Memory B cell (primary cell): ENCODE measurements around the gene SPG21.

ENCODE experiments used
- ATAC-seq: fragments of 150-1000 bp; cut with Tn5 transposase; 2 replicates; pipeline ENCODE4 v1.10.0; 2021; ENCODE audit warnings: low read depth, mild to moderate bottlenecking, moderate library complexity
- DNase-seq, 2 donors: peaks; one replicate each; pipeline ENCODE4 v3.0.0; 2022; ENCODE audit warnings: low spot score in 2 of 2
- H3K27ac Mint-ChIP-seq: one replicate; pipeline ENCODE4 v1.8.0; 2022; ENCODE audit warnings: mild to moderate bottlenecking, moderate library complexity, mixed read lengths
- H3K27me3 Mint-ChIP-seq: one replicate; pipeline ENCODE4 v1.8.0; 2022; ENCODE audit warnings: mixed read lengths
- H3K36me3 Mint-ChIP-seq: one replicate; pipeline ENCODE4 v1.8.0; 2022; ENCODE audit warnings: mild to moderate bottlenecking, mixed read lengths
- H3K4me1 Mint-ChIP-seq: one replicate; pipeline ENCODE4 v1.8.0; 2022; ENCODE audit warnings: mixed read lengths
- H3K4me3 Mint-ChIP-seq: one replicate; pipeline ENCODE4 v1.8.0; 2022; ENCODE audit warnings: mild to moderate bottlenecking, moderate library complexity, mixed read lengths
- H3K9me3 Mint-ChIP-seq: one replicate; pipeline ENCODE4 v1.8.0; 2022; ENCODE audit warnings: mixed read lengths

The SPG21 gene, protein sequence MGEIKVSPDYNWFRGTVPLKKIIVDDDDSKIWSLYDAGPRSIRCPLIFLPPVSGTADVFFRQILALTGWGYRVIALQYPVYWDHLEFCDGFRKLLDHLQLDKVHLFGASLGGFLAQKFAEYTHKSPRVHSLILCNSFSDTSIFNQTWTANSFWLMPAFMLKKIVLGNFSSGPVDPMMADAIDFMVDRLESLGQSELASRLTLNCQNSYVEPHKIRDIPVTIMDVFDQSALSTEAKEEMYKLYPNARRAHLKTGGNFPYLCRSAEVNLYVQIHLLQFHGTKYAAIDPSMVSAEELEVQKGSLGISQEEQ

DNA sequence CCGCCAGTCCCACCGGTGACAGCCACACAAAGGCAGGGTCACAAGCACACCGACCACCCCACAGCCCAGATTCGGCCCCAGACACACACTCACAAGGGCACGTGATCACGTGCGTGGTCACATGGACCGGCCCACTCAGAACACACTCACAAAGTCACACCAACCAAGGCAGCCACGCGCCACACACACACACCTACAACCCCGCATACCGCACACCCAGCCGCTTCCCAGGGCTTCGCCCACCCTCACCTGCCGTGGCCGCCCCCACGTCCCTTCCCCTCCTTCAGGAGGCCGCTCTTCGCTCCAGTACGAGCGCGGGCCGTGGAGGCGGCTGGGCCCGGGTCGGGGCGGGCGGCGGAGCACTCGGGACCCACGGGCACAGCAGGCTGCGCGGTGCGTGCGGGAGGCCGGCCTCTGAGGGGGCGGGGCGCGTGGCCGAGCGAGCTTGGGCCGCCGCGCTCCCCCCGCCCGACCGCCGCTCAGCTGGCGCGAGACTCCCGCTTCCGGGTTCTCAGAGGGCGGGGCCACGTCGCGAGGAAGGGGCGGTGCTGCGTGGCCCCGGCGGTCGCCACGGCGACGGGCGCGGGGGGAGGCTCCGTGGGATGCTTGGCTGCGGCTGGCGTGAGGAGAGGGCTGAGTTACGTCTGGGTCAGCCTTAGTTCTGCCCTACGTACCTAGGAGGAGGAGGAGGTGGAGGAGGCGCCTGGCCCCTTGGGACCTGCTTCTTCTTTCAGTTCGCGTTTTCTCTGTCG, at the start of gene SPG21:
SPG21 (minus strand) TSS at position 499 of the 752 bp plus-strand sequence. CDS start 6,345 bp downstream, outside the sequence.
- peak within 1 kb of the TSS; percentile 94 for H3K27ac Mint-ChIP-seq
- peak within 1 kb of the TSS; percentile 98 for H3K4me3 Mint-ChIP-seq
- no peaks in the 10 kb centered on the region for H3K36me3 Mint-ChIP-seq
- ATAC-seq (peak; percentile 89), DNase-seq (peak; percentile 92 to 95)
- H3K4me1 Mint-ChIP-seq = peaks cover 33% of the 10 kb centered on the region
- H3K27me3 Mint-ChIP-seq = no peaks in the 10 kb centered on the region
- H3K9me3 Mint-ChIP-seq = no peaks in the 10 kb centered on the region

DNA sequence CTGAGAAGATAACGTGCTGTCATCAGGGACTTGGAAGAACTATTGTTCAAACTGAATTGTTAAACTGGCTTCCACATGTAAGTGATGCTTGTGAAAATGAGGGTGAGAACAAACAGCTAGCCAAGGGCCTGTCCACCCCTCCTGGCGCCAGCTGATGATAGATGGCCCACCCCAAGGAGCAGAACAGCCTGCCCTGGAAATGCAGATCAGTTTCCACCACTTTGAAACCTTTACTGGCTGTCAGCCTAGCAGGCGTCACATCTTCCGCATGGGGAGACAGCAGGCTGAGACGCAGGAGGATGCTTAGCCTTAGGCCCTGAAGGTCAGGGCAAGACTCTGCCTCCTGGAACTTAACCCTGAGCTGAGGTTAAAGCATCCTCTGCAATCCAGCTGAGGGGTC, 49.1 kb upstream of the SPG21 start:
- ATAC-seq = no peak
- Mint-ChIP-seq H3K9me3 (no peaks in the 10 kb centered on the region), H3K4me3 (no peak overlapping the region), H3K27ac (no peak overlapping the region), H3K4me1 (peaks cover under 1% of the 10 kb centered on the region), H3K36me3 (no peaks in the 10 kb centered on the region), H3K27me3 (peaks cover 4% of the 10 kb centered on the region)
- DNase-seq = no peak

DNA sequence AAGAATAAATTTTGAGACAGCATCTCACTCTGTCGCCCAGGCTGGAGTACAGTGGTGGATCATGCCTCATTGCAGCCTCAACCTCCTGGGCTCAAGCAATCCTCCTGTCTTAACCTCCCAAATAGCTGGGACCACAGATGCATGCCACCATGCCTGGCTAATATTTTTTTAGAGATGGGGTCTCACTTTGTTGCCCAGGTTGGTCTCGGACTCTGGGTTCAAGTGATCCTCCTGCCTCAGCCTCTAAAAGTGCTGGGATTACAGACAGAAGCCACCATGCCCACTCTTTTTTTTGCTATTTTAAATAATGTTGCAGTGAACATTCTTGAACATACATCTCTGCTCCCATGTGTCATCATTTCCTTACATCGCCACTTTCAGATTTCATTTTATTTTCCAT, 48.7 kb upstream of the SPG21 start:
- H3K4me3 Mint-ChIP-seq = no peak overlapping the region
- ATAC-seq (no peak), DNase-seq (no peak)

DNA sequence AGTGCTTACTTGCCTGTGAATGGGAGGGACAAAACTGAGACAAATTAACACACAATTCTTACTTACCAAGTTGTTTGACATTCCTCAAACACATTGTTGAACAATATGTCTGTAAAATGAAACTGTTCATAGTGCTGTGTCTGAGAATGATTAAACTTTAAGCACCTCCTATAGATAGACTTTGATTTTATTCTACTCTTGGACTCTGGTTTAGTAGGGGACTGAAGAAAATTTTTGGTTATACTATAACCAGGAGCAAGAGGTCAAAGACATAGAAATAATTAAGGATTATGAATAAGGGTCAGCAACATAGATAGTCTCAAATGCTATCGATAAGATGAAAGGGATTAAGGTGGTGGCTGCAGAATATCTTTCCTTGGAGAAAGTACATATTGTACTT, 47.6 kb upstream of the SPG21 start:
- H3K36me3 Mint-ChIP-seq = no peaks in the 10 kb centered on the region
- ATAC-seq (no peak), DNase-seq (no peak)
- H3K27me3 Mint-ChIP-seq = peaks cover 5% of the 10 kb centered on the region
- no peak overlapping the region for H3K27ac Mint-ChIP-seq
- no peak overlapping the region for H3K4me3 Mint-ChIP-seq
- no peaks in the 10 kb centered on the region for H3K9me3 Mint-ChIP-seq
- H3K4me1 Mint-ChIP-seq = peaks cover 9% of the 10 kb centered on the region

More for the DNA sequence above, 48.7 kb upstream of the SPG21 start:
- Mint-ChIP-seq H3K9me3 (no peaks in the 10 kb centered on the region), H3K4me1 (peaks cover 3% of the 10 kb centered on the region), H3K27me3 (peaks cover 4% of the 10 kb centered on the region), H3K36me3 (no peaks in the 10 kb centered on the region), H3K27ac (no peak overlapping the region)

DNA sequence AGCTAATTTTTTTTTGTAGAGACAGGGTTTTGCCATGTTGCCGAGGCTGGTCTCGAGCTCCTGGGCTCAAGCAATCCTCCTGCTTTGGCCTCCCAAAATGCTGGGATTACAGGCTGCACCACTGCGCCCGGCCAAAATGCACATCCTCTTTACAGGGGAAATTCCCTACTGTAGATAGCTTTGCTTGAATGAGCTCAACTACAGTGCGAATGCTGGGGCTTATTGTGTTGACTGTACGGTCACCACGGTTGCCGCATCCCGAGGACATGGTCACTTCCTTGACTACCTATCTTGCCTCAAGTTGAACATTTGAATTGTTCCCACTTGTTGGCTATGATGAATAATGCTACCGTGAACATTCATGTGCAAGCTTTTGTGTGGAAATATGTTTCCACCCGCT, 45.0 kb upstream of the SPG21 start:
- peaks cover 3% of the 10 kb centered on the region for H3K27me3 Mint-ChIP-seq
- H3K36me3 Mint-ChIP-seq = no peaks in the 10 kb centered on the region
- H3K4me1 Mint-ChIP-seq = peaks cover 9% of the 10 kb centered on the region
- H3K27ac Mint-ChIP-seq = no peak overlapping the region
- no peaks in the 10 kb centered on the region for H3K9me3 Mint-ChIP-seq
- DNase-seq (no peak), ATAC-seq (peak; percentile 24)
- H3K4me3 Mint-ChIP-seq = no peak overlapping the region

DNA sequence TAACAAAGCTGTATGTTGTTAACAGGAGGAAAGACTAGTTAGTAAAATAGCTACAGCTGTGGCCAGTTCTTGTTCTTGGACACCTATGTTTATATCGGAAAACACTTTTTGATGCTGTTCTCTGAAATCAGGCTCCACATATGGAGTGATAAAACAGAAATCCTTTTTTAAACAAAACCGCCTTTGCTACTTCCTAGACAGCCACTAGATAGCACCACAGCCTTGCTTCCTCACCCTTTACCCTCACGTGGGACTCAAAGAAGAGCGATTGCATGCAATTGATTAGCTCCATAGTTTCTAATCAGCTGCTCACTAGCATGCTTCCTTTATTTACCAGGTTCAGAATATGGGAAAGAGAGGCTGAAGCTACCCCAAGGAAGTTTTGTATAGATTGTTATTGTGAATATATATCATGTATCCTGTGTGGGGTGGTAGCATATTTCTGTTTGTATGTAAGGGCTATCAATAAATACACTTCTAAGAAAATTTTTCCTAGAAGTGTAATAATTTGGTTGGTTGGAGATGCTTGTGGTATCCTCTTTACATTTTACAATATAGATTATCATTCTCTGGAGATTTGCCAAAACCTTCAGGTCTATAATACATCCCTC, 44.0 kb upstream of the SPG21 start:
- Mint-ChIP-seq H3K27me3 (peaks cover 3% of the 10 kb centered on the region), H3K4me1 (peaks cover 9% of the 10 kb centered on the region), H3K9me3 (no peaks in the 10 kb centered on the region), H3K4me3 (no peak overlapping the region), H3K36me3 (no peaks in the 10 kb centered on the region), H3K27ac (no peak overlapping the region)
- peak; percentile 46 for ATAC-seq
- peak in 1 of 2 donors; percentile 33 for DNase-seq

DNA sequence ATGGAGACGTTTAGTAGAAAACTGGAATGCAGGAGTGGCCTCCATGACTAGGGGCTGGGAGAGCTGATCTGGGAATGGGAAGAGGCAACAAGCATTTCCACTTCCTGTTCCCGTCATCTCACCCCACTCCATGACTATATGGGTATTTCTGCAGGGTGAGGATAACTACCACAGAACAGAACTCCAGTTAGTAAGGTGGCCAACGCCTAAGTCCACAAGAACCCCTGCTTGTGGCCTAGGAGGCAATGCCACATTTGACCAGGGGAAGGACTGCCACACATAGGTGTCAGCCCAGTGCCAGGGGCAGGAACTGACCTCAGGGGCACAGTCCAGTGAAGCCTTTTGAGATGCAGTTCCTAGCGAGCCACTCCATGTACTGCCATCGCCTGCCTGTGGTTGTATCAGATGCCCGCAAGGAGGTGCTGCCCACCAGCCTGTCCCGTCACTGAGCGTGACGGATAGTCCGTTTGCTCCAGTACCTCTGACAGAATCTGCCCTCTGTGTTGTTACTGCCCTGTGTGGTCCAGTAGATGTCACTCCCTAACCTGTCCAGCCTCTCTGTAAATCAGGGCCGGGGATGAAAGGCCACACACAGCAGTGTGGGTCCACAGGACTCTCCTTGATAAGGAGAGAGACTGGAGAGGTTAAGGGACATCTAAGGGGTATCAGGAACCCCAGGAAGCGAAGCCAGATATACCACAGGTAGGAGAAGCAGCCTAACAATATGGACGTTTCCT, 43.3 kb upstream of the SPG21 start:
- ATAC-seq (peak; percentile 58), DNase-seq (peak; percentile 35 to 45)
- Mint-ChIP-seq H3K4me3 (peak overlapping the region; percentile 52), H3K9me3 (no peaks in the 10 kb centered on the region), H3K27ac (no peak overlapping the region), H3K27me3 (peaks cover 3% of the 10 kb centered on the region), H3K4me1 (peaks cover 14% of the 10 kb centered on the region), H3K36me3 (no peaks in the 10 kb centered on the region)

DNA sequence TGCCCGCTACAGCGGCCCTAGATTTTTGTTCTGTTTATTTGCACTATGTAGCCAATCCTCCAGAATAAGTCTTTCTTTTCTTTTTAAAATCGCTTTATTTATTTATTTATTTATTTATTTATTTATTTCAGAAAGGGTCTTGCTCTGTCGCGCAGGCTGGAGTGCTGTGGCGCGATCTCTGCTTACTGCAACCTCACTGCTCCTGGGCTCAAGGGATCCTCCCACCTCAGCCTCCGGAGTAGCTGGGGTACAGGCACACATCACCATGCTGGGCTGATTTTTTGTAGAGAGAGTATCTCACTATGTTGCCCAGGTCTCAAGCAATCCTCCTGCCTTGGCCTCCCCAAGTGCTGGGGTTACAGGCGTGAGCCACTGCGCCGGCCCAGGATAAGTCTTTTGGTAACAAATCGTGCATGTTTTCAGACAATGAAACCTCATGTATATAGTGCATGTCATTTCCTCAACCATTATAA, 40.1 kb upstream of the SPG21 start:
- ATAC-seq (no peak), DNase-seq (no peak)
- peaks cover 6% of the 10 kb centered on the region for H3K36me3 Mint-ChIP-seq
- peaks cover 2% of the 10 kb centered on the region for H3K27me3 Mint-ChIP-seq
- H3K27ac Mint-ChIP-seq = no peak overlapping the region
- H3K4me3 Mint-ChIP-seq = peak overlapping the region; percentile 88
- H3K4me1 Mint-ChIP-seq = peaks cover 25% of the 10 kb centered on the region
- no peaks in the 10 kb centered on the region for H3K9me3 Mint-ChIP-seq

DNA sequence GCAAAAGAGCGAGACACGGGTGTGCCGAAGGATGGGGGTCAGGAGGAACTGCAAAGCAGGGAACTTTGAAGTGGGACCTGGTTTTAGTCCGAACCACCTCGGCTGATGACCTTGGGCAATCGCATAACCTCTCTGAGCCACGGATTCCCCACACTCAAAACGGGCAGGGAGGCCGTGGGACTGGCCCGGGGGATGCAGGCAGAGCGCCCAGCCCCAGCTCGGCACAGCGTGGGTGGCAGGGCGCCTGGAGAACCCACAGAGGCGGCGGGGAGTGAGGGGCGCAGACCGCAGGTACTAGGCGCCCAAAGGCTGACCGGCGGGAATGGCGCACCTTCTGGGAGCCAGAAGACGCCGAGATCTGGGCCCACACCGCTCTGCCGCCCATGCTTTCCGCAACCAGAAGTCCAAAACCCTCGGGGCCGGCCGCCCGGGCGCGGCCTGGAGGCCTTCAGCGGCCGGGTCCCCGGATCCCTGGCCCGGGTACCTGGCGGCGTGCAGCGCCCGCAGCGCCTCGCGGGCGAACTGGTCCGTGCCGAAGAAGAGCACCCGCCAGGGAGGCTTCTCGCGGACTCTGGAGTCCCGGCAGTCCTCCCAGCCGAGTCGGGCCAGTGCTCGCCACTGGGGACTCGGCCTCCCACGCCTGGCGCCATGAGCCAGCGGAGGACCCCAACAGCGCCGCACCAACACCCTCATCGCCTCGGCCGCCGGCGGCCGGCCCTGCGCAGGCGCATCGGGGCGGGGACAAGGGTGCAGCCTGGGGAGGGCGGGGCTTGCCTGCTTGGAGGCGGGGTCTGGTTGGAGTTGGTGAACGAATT, 39.4 kb upstream of the SPG21 start, which contains the start of gene MTFMT:
MTFMT (minus strand) TSS at position 719 of the 815 bp plus-strand sequence; CDS start at position 693, 26 bp downstream.
- peak within 1 kb of the TSS; percentile 45 for H3K27ac Mint-ChIP-seq
- H3K4me1 Mint-ChIP-seq = peaks cover 29% of the 10 kb centered on the region
- DNase-seq (peak; percentile 92 to 93), ATAC-seq (peak; percentile 88)
- H3K4me3 Mint-ChIP-seq = peak within 1 kb of the TSS; percentile 88
- peaks cover 2% of the 10 kb centered on the region for H3K27me3 Mint-ChIP-seq
- no peaks in the 10 kb centered on the region for H3K9me3 Mint-ChIP-seq
- H3K36me3 Mint-ChIP-seq = peaks cover 10% of the 10 kb centered on the region

DNA sequence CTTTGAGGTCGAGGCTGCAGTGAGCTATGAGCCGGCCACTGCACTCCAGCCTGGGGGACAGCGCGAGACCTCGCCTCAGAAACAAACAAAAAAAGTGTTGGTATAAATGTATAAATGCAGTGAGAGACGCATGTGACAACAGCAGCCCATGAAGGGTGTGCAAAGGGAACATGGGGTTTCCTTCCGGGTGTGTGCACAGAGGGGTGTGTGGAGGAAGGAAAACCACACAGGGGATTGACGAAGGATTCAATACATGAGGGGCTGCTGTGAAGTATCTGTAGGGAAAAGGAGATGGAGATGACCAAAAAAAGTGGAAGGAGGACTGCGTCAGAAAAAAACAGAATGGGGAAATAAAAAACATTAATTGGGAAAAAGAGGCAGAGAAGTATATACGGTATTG, 38.6 kb upstream of the SPG21 start:
- DNase-seq (no peak), ATAC-seq (no peak)
- H3K27ac Mint-ChIP-seq = peak overlapping the region; percentile 45
- H3K36me3 Mint-ChIP-seq = peaks cover 11% of the 10 kb centered on the region
- H3K4me1 Mint-ChIP-seq = peaks cover 25% of the 10 kb centered on the region
- no peaks in the 10 kb centered on the region for H3K9me3 Mint-ChIP-seq
- H3K27me3 Mint-ChIP-seq = peaks cover 2% of the 10 kb centered on the region
- peak overlapping the region; percentile 88 for H3K4me3 Mint-ChIP-seq

DNA sequence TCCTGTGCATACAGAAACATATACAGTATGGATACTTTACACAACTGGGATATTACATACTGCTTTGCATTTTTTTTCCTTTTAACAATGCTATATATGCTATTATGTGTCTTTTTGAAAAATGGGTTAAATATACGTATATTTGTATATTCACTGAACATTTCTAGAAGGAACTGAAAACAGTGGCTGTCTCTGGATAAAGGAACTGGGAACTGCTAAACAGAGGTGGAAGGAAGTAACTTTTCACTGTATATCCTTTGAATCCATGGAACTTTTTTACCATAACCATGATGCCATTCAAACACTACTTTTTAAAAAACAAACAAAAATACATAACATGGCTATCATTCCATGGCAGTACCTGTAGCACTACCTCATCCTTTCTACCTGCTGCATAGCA, 37.9 kb upstream of the SPG21 start:
- Mint-ChIP-seq H3K4me1 (peaks cover 21% of the 10 kb centered on the region), H3K4me3 (peak overlapping the region; percentile 88), H3K27me3 (peaks cover 2% of the 10 kb centered on the region), H3K36me3 (peaks cover 13% of the 10 kb centered on the region), H3K9me3 (no peaks in the 10 kb centered on the region), H3K27ac (no peak overlapping the region)
- ATAC-seq = no peak
- no peak for DNase-seq

DNA sequence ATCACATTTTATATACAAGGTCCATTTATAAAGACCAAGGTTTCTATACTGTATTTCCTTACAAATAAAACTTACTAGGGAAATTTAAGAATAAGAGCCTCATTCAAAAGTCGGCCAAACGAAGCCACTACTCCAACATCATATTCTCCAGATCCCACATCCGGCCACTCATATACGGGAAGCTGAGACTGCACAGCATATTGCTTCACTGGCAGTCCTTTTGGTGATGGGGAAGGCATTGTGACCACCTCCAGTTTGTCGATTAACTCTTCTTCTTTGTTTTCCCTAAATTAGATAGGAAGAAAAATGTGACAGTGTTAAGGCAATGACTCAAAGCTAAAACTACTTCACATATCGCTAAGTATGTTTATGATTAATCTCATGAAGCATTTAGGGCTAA, 37.0 kb upstream of the SPG21 start:
- no peaks in the 10 kb centered on the region for H3K27me3 Mint-ChIP-seq
- no peaks in the 10 kb centered on the region for H3K9me3 Mint-ChIP-seq
- H3K36me3 Mint-ChIP-seq = peaks cover 13% of the 10 kb centered on the region
- no peak overlapping the region for H3K27ac Mint-ChIP-seq
- ATAC-seq = no peak
- no peak for DNase-seq
- H3K4me3 Mint-ChIP-seq = no peak overlapping the region
- peaks cover 19% of the 10 kb centered on the region for H3K4me1 Mint-ChIP-seq

DNA sequence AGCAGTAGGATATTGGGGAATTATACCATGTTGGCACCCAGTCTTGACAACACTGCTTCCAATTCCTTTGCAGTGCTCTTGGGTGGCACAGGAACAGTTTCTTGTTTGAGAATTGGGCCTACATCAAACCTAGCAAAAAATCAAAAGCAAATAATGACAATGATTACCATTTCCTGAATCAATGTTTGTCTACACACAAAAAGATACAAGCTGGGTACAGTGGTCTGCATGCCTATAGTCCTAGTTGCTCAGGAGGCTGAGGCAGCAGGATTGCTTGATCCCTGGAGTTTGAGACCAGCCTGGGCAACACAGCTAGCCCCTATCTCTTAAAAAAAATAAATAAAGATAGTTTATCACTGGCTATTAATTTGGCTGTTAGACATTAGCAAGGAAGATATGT, 31.8 kb upstream of the SPG21 start:
- Mint-ChIP-seq H3K36me3 (peaks cover 25% of the 10 kb centered on the region), H3K27ac (no peak overlapping the region), H3K4me1 (peaks cover 8% of the 10 kb centered on the region), H3K9me3 (no peaks in the 10 kb centered on the region), H3K27me3 (no peaks in the 10 kb centered on the region), H3K4me3 (no peak overlapping the region)
- ATAC-seq (no peak), DNase-seq (no peak)
